K562 (cell line): Measurements from ENCODE around the gene TRIM33. TPM values are rescaled to one million over a fixed set of nuclear protein-coding genes. Genes with fewer than 3 reads are reported as not detected.

ENCODE experiments used
- ARID3B ChIP-seq: fragments of 250-450 bp; sonication (Bioruptor Pico); IDR thresholded peaks from 2 replicates; pipeline ENCODE4 v1.4.0; 2020; ENCODE audit warnings: borderline replicate concordance
- ARNT ChIP-seq, 2 experiments: fragments of 450-650 bp; IDR thresholded peaks; 2 replicates each; pipeline ENCODE4 v1.6.1; 2016; ENCODE audit warnings: mild to moderate bottlenecking in 1 of 2
- DACH1 ChIP-seq: fragments of 450-650 bp; IDR thresholded peaks from 2 replicates; pipeline ENCODE4 v1.6.1; 2018; ENCODE audit not compliant: partially characterized antibody
- GABPA ChIP-seq: fragments of 200-800 bp; sonication (Bioruptor generic); conservative IDR thresholded peaks from 2 replicates; pipeline ENCODE4 v1.6.1; 2016; ENCODE audit warnings: low read depth, missing genetic modification characterization, missing compliant biosample characterization
- HSF4 ChIP-seq: fragments of 250-450 bp; sonication (Bioruptor Pico); IDR thresholded peaks from 2 replicates; pipeline ENCODE4 v2.1.2; 2022; ENCODE audit warnings: mild to moderate bottlenecking, moderate library complexity, borderline replicate concordance
- MITF ChIP-seq: IDR thresholded peaks from 2 replicates; pipeline ENCODE4 v1.6.1; 2014; ENCODE audit warnings: antibody characterized with exemption
- NCOA2 ChIP-seq, 2 experiments: fragments of 450-650 bp; IDR thresholded peaks; 2 replicates each; pipeline ENCODE4 v1.6.1; 2018; ENCODE audit warnings: mild to moderate bottlenecking in 2 of 2, moderate library complexity in 1 of 2; ENCODE audit not compliant: partially characterized antibody in 2 of 2
- NR2C1 ChIP-seq, 2 experiments: fragments of 450-650 bp; IDR thresholded peaks; 2 replicates each; pipeline ENCODE4 v1.6.1; 2017; ENCODE audit warnings: mild to moderate bottlenecking in 2 of 2, antibody characterized with exemption in 1 of 2, inconsistent platforms in 1 of 2, missing compliant biosample characterization in 1 of 2, missing genetic modification characterization in 1 of 2
- PHF8 ChIP-seq: fragments of 200-600 bp; sonication (generic); IDR thresholded peaks from 2 replicates; pipeline ENCODE4 v1.6.1; 2012; ENCODE audit warnings: mixed run types, mild to moderate bottlenecking, inconsistent platforms, low read length, moderate library complexity, borderline replicate concordance
- SAFB ChIP-seq: fragments of 200-400 bp; formaldehyde crosslinking; IDR thresholded peaks from 2 replicates; pipeline ENCODE4 v1.6.1; 2017; ENCODE audit warnings: low read depth, low read length, borderline replicate concordance
- SRSF1 ChIP-seq: fragments of 200-400 bp; formaldehyde crosslinking; IDR thresholded peaks from 2 replicates; pipeline ENCODE4 v1.6.1; 2017; ENCODE audit warnings: mild to moderate bottlenecking, low read depth, low read length, moderate library complexity
- SRSF3 ChIP-seq: fragments of 200-400 bp; formaldehyde crosslinking; IDR thresholded peaks from 2 replicates; pipeline ENCODE4 v1.6.1; 2016; ENCODE audit warnings: mild to moderate bottlenecking, low read length, moderate library complexity; ENCODE audit not compliant: insufficient read depth
- TAL1 ChIP-seq: fragments of 450-650 bp; IDR thresholded peaks from 2 replicates; pipeline ENCODE4 v1.6.1; 2016; ENCODE audit warnings: mild to moderate bottlenecking
- TOE1 ChIP-seq, 2 experiments: fragments of 450-650 bp in 1 of 2; sonication (generic) in 1 of 2; formaldehyde crosslinking in 1 of 2; IDR thresholded peaks; 2 replicates each; pipeline versions ENCODE4 v1.7.1 to v1.8.0; 2016 to 2022; ENCODE audit warnings: borderline replicate concordance in 2 of 2, mild to moderate bottlenecking in 2 of 2, antibody characterized with exemption in 1 of 2, inconsistent platforms in 1 of 2, low read depth in 1 of 2, missing genetic modification reagents in 1 of 2, moderate library complexity in 1 of 2
- YBX1 ChIP-seq: fragments of 450-650 bp; IDR thresholded peaks from 2 replicates; pipeline ENCODE4 v1.7.1; 2016; ENCODE audit warnings: mild to moderate bottlenecking
- ZBED1 ChIP-seq: IDR thresholded peaks from 2 replicates; pipeline ENCODE4 v1.6.1; 2014
- ZKSCAN1 ChIP-seq: fragments of 150-350 bp; IDR thresholded peaks from 2 replicates; pipeline ENCODE4 v1.6.1; 2016; ENCODE audit warnings: low read depth, low read length
- ZNF324 ChIP-seq: fragments of 250-450 bp; sonication (Bioruptor Pico); IDR thresholded peaks from 2 replicates; pipeline ENCODE4 v1.4.0; 2020; ENCODE audit warnings: mild to moderate bottlenecking
- ZNF551 ChIP-seq: fragments of 250-450 bp; sonication (Bioruptor Pico); IDR thresholded peaks from 2 replicates; pipeline ENCODE4 v1.5.0; 2021; ENCODE audit warnings: mild to moderate bottlenecking, moderate library complexity
- ZNF699 ChIP-seq: fragments of 250-450 bp; sonication (Bioruptor Pico); IDR thresholded peaks from 2 replicates; pipeline ENCODE4 v1.8.0; 2021; ENCODE audit warnings: mild to moderate bottlenecking, moderate library complexity; ENCODE audit not compliant: insufficient replicate concordance
- ZNF76 ChIP-seq: fragments of 250-450 bp; sonication (Bioruptor Pico); IDR thresholded peaks from 2 replicates; pipeline ENCODE4 v1.4.0; 2020; ENCODE audit warnings: mild to moderate bottlenecking, moderate library complexity, borderline replicate concordance
- ZNF766 ChIP-seq: fragments of 200-800 bp; sonication (Bioruptor generic); conservative IDR thresholded peaks from 2 replicates; pipeline ENCODE4 v1.6.1; 2016; ENCODE audit warnings: missing genetic modification characterization, missing compliant biosample characterization
- ZNF778 ChIP-seq: fragments of 450-650 bp; formaldehyde crosslinking; IDR thresholded peaks from 2 replicates; pipeline ENCODE4 v1.4.0; 2020; ENCODE audit warnings: mild to moderate bottlenecking, moderate library complexity
- ZSCAN32 ChIP-seq: fragments of 450-650 bp; formaldehyde crosslinking; IDR thresholded peaks from 2 replicates; pipeline ENCODE4 v1.4.0; 2020; ENCODE audit warnings: mild to moderate bottlenecking, moderate library complexity
- polyA plus RNA-seq, 8 experiments: library from polyadenylated mRNA; depleted of rRNA in 4 of 8; stranded (reverse) in 5 of 8; unstranded in 3 of 8; fragments of >200 nt; fragmentation: Nextera tagmentation in 2 of 8; fragmentation: Illumina TruSeq in 1 of 8; extraction: Ambion mirVana in 2 of 8; extraction: Trizol in 1 of 8; gene quantifications; 2 replicates each; pipeline versions ENCODE4 v1.2.1 to v1.2.3, GENCODE V29; 2011 to 2014; ENCODE audit warnings: inconsistent platforms in 1 of 8, missing spikeins in 1 of 8
- total RNA-seq, 7 experiments: library from RNA; depleted of rRNA in 6 of 7; stranded (reverse); fragments of >200 nt in 6 of 7; fragmentation: Illumina TruSeq in 2 of 7; extraction: Trizol in 2 of 7; gene quantifications; 2 replicates each; pipeline versions ENCODE4 v1.2.1 to v1.2.3, GENCODE V29; 2011 to 2021; ENCODE audit warnings: low replicate concordance in 1 of 7
- TF ChIP-seq, protein P1 (sequence below): sonication (generic); formaldehyde crosslinking; IDR thresholded peaks from 2 replicates; pipeline ENCODE4 v1.4.0; 2020; ENCODE audit warnings: mild to moderate bottlenecking, missing genetic modification reagents

The TRIM33 gene
- total and polyA plus RNA-seq, 9 of the 15 experiments (the other 6 are each of a cell fraction or from before 2014, with no cell fraction given): 9.3 to 58.4 (median 40.2) TPM

GRCh38 chr1:114379987-114380386 lies 131.0 kb downstream of the TRIM33 start (continued):
- TF ChIP-seq ZKSCAN1 (peak; percentile 74), ZNF551 (CRISPR knock-in tag) (no peak), MITF (peak; percentile 70; the same call in 1 of the 2 replicates), ARID3B (CRISPR knock-in tag) (no peak), ZNF76 (peak; percentile 84; the same call in 1 of the 2 replicates), TAL1 (peak; percentile 99), TOE1 (IDR thresholded peaks at IDR 0.05; ENCODE audit: borderline replicate concordance) (peak; percentile 90), TOE1 (CRISPR knock-in tag; IDR thresholded peaks at IDR 0.05; ENCODE audit: borderline replicate concordance, low read depth) (no peak), PHF8 (no peak), NCOA2 (IDR thresholded peaks at IDR 0.05; ENCODE audit: partially characterized antibody in 2 of 2) (peak; percentile 90 to 93), ARNT (IDR thresholded peaks at IDR 0.05) (peak; percentile 99), GABPA (tag) (no peak; the same call in 1 of the 2 replicates), SAFB (no peak), ZSCAN32 (CRISPR knock-in tag) (no peak), ZNF699 (CRISPR knock-in tag) (no peak), SRSF1 (no peak), YBX1 (no peak), ZNF324 (CRISPR knock-in tag) (no peak), NR2C1 (IDR thresholded peaks at IDR 0.05) (peak; percentile 74), NR2C1 (tag; IDR thresholded peaks at IDR 0.05) (peak; percentile 87), ZNF778 (CRISPR knock-in tag) (no peak), ZNF766 (CRISPR knock-in tag) (peak; percentile 97), SRSF3 (no peak), ZBED1 (peak; percentile 96), DACH1 (peak; percentile 79), HSF4 (CRISPR knock-in tag) (0 out of 2 replicates have a peak, but pooled peaks have one; percentile 47)
- TF ChIP-seq, protein P1, sequence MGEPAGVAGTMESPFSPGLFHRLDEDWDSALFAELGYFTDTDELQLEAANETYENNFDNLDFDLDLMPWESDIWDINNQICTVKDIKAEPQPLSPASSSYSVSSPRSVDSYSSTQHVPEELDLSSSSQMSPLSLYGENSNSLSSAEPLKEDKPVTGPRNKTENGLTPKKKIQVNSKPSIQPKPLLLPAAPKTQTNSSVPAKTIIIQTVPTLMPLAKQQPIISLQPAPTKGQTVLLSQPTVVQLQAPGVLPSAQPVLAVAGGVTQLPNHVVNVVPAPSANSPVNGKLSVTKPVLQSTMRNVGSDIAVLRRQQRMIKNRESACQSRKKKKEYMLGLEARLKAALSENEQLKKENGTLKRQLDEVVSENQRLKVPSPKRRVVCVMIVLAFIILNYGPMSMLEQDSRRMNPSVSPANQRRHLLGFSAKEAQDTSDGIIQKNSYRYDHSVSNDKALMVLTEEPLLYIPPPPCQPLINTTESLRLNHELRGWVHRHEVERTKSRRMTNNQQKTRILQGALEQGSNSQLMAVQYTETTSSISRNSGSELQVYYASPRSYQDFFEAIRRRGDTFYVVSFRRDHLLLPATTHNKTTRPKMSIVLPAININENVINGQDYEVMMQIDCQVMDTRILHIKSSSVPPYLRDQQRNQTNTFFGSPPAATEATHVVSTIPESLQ (CRISPR knock-in tag): no peak
